ENCODE data around the gene SPC24.

GRCh38 chr19:11176466-11177193, 21.0 kb upstream of the SPC24 start:
- TF ChIP-seq CTCF (IDR thresholded peaks at IDR 0.05) (no peak), EZH2 (IDR thresholded peaks at IDR 0.05; ENCODE audit: borderline replicate concordance, insufficient read depth, low read depth, low read length, poor library complexity, severe bottlenecking) (no peak)

Data from B cell (primary cell).